ENCODE measurements around the gene LDLR. TPM values are rescaled to one million over a fixed set of nuclear protein-coding genes. Genes with fewer than 3 reads are reported as not detected.

Gene LDLR
- polyA plus RNA-seq, 2 of the 4 experiments (the other 2 are of a cell fraction): 29.2 to 55.8 TPM

DNA sequence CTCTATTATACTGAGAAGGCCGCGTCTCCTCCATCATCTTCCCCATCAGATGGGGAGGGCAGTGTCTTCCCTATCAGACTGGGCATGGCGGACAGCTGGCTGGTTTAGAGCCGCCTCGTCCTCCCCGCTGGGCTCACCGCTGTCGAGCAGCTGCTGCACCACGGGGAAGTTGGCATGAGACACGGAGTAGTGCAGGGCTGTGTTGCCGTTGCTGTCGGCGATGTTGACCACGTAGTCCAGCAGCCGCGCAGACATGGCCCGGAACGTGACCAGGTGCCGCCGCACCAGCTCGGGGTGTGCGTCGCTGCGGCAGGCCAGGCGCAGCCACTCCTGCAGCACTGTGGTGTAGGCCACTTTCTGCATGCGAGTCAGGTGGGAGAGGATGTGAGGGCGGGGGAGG is 85.1 kb downstream of the LDLR start:
- WGBS (ENCODE audit: missing lambda C conversion rate): 97% methylated on average over 20 of the region's 27 CpGs
- no peak overlapping the region for H3K4me2 ChIP-seq
- CTCF ChIA-PET: interaction anchor here (1.3 kb wide), 1 partner anchor 37 kb away, joined by 4 read pairs; no protein-coding TSS in a partner anchor
- no peaks in the 10 kb centered on the region for H3K9me3 ChIP-seq
- TF ChIP-seq HEYL (CRISPR knock-in tag; IDR thresholded peaks at IDR 0.05) (no peak), GATA3 (IDR thresholded peaks at IDR 0.05; ENCODE audit: borderline replicate concordance) (no peak), ZC3H11A (IDR thresholded peaks at IDR 0.05) (no peak)
- TF ChIP-seq, protein P1, sequence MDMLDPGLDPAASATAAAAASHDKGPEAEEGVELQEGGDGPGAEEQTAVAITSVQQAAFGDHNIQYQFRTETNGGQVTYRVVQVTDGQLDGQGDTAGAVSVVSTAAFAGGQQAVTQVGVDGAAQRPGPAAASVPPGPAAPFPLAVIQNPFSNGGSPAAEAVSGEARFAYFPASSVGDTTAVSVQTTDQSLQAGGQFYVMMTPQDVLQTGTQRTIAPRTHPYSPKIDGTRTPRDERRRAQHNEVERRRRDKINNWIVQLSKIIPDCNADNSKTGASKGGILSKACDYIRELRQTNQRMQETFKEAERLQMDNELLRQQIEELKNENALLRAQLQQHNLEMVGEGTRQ (IDR thresholded peaks at IDR 0.05): no peak
- TF ChIP-seq, protein P2, sequence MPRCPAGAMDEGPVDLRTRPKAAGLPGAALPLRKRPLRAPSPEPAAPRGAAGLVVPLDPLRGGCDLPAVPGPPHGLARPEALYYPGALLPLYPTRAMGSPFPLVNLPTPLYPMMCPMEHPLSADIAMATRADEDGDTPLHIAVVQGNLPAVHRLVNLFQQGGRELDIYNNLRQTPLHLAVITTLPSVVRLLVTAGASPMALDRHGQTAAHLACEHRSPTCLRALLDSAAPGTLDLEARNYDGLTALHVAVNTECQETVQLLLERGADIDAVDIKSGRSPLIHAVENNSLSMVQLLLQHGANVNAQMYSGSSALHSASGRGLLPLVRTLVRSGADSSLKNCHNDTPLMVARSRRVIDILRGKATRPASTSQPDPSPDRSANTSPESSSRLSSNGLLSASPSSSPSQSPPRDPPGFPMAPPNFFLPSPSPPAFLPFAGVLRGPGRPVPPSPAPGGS (IDR thresholded peaks at IDR 0.05): no peak
- TF ChIP-seq, protein P3, sequence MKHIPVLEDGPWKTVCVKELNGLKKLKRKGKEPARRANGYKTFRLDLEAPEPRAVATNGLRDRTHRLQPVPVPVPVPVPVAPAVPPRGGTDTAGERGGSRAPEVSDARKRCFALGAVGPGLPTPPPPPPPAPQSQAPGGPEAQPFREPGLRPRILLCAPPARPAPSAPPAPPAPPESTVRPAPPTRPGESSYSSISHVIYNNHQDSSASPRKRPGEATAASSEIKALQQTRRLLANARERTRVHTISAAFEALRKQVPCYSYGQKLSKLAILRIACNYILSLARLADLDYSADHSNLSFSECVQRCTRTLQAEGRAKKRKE (CRISPR knock-in tag; IDR thresholded peaks at IDR 0.05; ENCODE audit: low read depth): no peak
- TF ChIP-seq, protein P4, sequence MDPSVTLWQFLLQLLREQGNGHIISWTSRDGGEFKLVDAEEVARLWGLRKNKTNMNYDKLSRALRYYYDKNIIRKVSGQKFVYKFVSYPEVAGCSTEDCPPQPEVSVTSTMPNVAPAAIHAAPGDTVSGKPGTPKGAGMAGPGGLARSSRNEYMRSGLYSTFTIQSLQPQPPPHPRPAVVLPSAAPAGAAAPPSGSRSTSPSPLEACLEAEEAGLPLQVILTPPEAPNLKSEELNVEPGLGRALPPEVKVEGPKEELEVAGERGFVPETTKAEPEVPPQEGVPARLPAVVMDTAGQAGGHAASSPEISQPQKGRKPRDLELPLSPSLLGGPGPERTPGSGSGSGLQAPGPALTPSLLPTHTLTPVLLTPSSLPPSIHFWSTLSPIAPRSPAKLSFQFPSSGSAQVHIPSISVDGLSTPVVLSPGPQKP (IDR thresholded peaks at IDR 0.05; ENCODE audit: low read depth, low read length): no peak
- TF ChIP-seq, protein P5, sequence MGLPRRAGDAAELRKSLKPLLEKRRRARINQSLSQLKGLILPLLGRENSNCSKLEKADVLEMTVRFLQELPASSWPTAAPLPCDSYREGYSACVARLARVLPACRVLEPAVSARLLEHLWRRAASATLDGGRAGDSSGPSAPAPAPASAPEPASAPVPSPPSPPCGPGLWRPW (IDR thresholded peaks at IDR 0.05): no peak
- POLR2A ChIA-PET: no interaction called here
- no peak for FAIRE-seq
- DNase-seq (ENCODE audit: low read depth in 1 of 2, low spot score in 1 of 2): no peak
- no peak overlapping the region for H3K27ac ChIP-seq
- H3K4me1 ChIP-seq: no peaks in the 10 kb centered on the region
- no peak for ATAC-seq
- no peak overlapping the region for H3K4me3 ChIP-seq

DNA sequence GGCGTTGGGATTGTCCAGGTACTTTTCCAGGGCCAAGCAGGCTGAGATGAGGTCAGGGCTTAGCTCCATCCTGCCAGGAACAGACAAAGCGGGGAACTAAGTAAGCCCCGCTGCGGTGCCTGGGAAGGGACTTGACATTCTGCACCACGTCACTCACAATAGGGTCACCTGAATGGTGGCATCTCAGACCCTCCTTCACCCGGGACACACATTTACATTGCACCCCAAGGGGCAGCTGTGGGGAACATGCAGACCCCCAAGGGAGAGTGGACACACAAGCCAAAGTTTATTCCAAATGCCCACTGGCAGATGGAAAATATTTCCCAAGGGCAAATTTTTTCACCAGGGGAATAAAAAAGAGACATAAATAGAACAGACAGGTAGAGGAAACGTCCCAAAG is 86.7 kb downstream of the LDLR start:
- ATAC-seq (no peak), FAIRE-seq (no peak), DNase-seq (ENCODE audit: low read depth in 1 of 2, low spot score in 1 of 2) (no peak)
- no peak for TF ChIP-seq HOXA7 (CRISPR knock-in tag; IDR thresholded peaks at IDR 0.05)
- TF ChIP-seq, protein P6, sequence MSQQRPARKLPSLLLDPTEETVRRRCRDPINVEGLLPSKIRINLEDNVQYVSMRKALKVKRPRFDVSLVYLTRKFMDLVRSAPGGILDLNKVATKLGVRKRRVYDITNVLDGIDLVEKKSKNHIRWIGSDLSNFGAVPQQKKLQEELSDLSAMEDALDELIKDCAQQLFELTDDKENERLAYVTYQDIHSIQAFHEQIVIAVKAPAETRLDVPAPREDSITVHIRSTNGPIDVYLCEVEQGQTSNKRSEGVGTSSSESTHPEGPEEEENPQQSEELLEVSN (IDR thresholded peaks at IDR 0.05; ENCODE audit: borderline replicate concordance, low read depth): no peak
- no peak for TF ChIP-seq CEBPB (IDR thresholded peaks at IDR 0.05)
- TF ChIP-seq, protein P7, sequence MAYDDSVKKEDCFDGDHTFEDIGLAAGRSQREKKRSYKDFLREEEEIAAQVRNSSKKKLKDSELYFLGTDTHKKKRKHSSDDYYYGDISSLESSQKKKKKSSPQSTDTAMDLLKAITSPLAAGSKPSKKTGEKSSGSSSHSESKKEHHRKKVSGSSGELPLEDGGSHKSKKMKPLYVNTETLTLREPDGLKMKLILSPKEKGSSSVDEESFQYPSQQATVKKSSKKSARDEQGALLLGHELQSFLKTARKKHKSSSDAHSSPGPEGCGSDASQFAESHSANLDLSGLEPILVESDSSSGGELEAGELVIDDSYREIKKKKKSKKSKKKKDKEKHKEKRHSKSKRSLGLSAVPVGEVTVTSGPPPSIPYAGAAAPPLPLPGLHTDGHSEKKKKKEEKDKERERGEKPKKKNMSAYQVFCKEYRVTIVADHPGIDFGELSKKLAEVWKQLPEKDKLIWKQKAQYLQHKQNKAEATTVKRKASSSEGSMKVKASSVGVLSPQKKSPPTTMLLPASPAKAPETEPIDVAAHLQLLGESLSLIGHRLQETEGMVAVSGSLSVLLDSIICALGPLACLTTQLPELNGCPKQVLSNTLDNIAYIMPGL (CRISPR knock-in tag; IDR thresholded peaks at IDR 0.05; ENCODE audit: borderline replicate concordance): no peak
- no peak for TF ChIP-seq RARB (CRISPR knock-in tag; IDR thresholded peaks at IDR 0.05)
- no peak for TF ChIP-seq SMC3 (IDR thresholded peaks at IDR 0.05)
- TF ChIP-seq EP300 (IDR thresholded peaks at IDR 0.05): no peak
- TF ChIP-seq CHD2 (IDR thresholded peaks at IDR 0.05; ENCODE audit: low read length, partially characterized antibody): no peak
- TF ChIP-seq POLR2A (IDR thresholded peaks at IDR 0.05; ENCODE audit: low read length): no peak
- no peak for TF ChIP-seq CBX8 (IDR thresholded peaks at IDR 0.05)
- no peaks in the 10 kb centered on the region for H3K4me1 ChIP-seq
- H3K4me2 ChIP-seq: no peak overlapping the region
- WGBS (ENCODE audit: missing lambda C conversion rate): 87% methylated on average over 7 of the region's 7 CpGs
- no peak overlapping the region for H3K27ac ChIP-seq
- no peak overlapping the region for H3K4me3 ChIP-seq
- H3K9me3 ChIP-seq: no peaks in the 10 kb centered on the region
- CTCF ChIA-PET: interaction anchor here (0.6 kb wide), 1 partner anchor 92 kb away, joined by 4 read pairs; no protein-coding TSS in a partner anchor
- POLR2A ChIA-PET: no interaction called here
